HPDE6-E6E7 (cell line): ENCODE results near the gene SORCS3.

Experiments
- DNase-seq: peaks from one replicate; pipeline ENCODE4 v3.0.0; 2011; ENCODE audit warnings: missing footprints; ENCODE audit errors: extremely low spot score

The SORCS3 gene

GRCh38 chr10:104842704-104843103 lies 201.6 kb downstream of the SORCS3 start:
- DNase-seq = no peak

- no peak for DNase-seq
Measured at GRCh38 chr10:104844073-104844472, 203.0 kb downstream of the SORCS3 start.

- DNase-seq = no peak
Measured at GRCh38 chr10:104850023-104850422, 208.9 kb downstream of the SORCS3 start.

- DNase-seq = no peak
Measured at GRCh38 chr10:104867966-104868598, 227.0 kb downstream of the SORCS3 start.

GRCh38 chr10:104872691-104873090 lies 231.6 kb downstream of the SORCS3 start:
- DNase-seq = no peak

GRCh38 chr10:104873161-104873560 lies 232.1 kb downstream of the SORCS3 start:
- no peak for DNase-seq

GRCh38 chr10:104875561-104875960 lies 234.5 kb downstream of the SORCS3 start:
- no peak for DNase-seq

- no peak for DNase-seq
Measured at GRCh38 chr10:104880624-104881398, 239.7 kb downstream of the SORCS3 start.

GRCh38 chr10:104881740-104882139 lies 240.7 kb downstream of the SORCS3 start:
- DNase-seq = no peak

GRCh38 chr10:104892879-104893617 lies 252.0 kb downstream of the SORCS3 start:
- DNase-seq = no peak

- no peak for DNase-seq
Measured at GRCh38 chr10:104893701-104894100, 252.6 kb downstream of the SORCS3 start.

- DNase-seq = no peak
Measured at GRCh38 chr10:104894681-104895080, 253.6 kb downstream of the SORCS3 start.

- no peak for DNase-seq
Measured at GRCh38 chr10:104895541-104895940, 254.5 kb downstream of the SORCS3 start.

GRCh38 chr10:104895981-104896380 lies 254.9 kb downstream of the SORCS3 start:
- no peak for DNase-seq

- no peak for DNase-seq
Measured at GRCh38 chr10:104897696-104898095, 256.6 kb downstream of the SORCS3 start.

- no peak for DNase-seq
Measured at GRCh38 chr10:104899779-104900178, 258.7 kb downstream of the SORCS3 start.

GRCh38 chr10:104903433-104903832 lies 262.3 kb downstream of the SORCS3 start:
- no peak for DNase-seq

- DNase-seq = no peak
Measured at GRCh38 chr10:104904753-104905323, 263.7 kb downstream of the SORCS3 start.

GRCh38 chr10:104906112-104906511 lies 265.0 kb downstream of the SORCS3 start:
- DNase-seq = no peak

- no peak for DNase-seq
Measured at GRCh38 chr10:104907521-104907920, 266.4 kb downstream of the SORCS3 start.

- no peak for DNase-seq
Measured at GRCh38 chr10:104908581-104908980, 267.5 kb downstream of the SORCS3 start.

GRCh38 chr10:104910712-104911111 lies 269.6 kb downstream of the SORCS3 start:
- no peak for DNase-seq
